ENCODE data around the gene FOXA2. TPM values are rescaled to one million over a fixed set of nuclear protein-coding genes. Genes with fewer than 3 reads are reported as not detected.
"Not testable (repeated sequence)": the region's sequence is repeated elsewhere in the genome, so short reads cannot be mapped to it uniquely, and the experiment has no call there.

The FOXA2 gene
- total RNA-seq, 4 donors from 2014 or later = not detected

DNA sequence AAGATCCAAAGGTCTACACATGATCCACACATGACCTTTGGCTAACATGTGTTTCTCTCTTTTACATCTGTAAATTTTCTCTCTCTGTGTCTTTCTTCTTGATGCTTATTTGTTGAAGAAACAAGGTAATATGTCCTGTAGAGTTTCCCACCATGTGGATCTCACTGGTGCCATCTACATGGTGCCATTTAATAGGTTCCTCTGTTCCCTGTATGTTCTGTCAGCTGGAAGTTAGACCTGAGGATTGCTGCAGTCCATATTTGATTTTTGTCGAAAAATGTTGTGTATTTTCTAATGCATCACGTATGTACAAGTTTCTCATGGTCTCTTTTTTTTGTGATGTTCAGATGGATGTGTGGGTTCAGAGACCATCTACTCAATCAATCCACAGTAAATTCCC is 30.0 kb downstream of the FOXA2 start:
- WGBS = 92% methylated on average over 2 of the region's 2 CpGs
- TF ChIP-seq POLR2A (IDR thresholded peaks at IDR 0.05) = no peak
- no peak for TF ChIP-seq CTCF (IDR thresholded peaks at IDR 0.05)
- TF ChIP-seq POLR2AphosphoS5 (IDR thresholded peaks at IDR 0.05) = no peak
- no peak for TF ChIP-seq EP300 (IDR thresholded peaks at IDR 0.05)
- peaks cover 34% of the 10 kb centered on the region for H3K27me3 ChIP-seq
- no peak overlapping the region for H3K4me3 ChIP-seq
- DNase-seq (ENCODE audit: low spot score in 2 of 2) = no peak
- H3K27ac ChIP-seq = no peak overlapping the region
- H3K36me3 ChIP-seq = no peaks in the 10 kb centered on the region
- H3K4me1 ChIP-seq = no peaks in the 10 kb centered on the region
- no peaks in the 10 kb centered on the region for H3K9me3 ChIP-seq

DNA sequence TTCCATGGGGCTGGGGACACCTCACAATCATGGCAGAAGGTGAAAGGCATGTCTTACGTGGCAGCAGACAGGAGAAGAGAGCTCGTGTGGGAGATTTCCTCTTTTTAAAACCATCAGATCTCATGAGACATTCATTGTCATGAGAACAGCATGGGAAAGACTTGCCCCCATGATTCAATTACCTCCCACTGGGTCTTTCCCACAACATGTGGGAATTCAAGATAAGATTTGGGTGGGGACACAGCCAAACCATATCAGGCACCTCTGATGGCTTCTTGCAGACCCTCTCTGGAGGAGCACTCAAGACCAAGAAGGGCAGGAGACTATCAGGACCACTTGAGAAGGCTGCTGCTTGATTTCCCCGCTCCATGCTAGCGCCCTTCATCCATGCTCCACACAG is 33.9 kb downstream of the FOXA2 start:
- H3K4me3 ChIP-seq; H3K9me3 ChIP-seq; H3K4me1 ChIP-seq; DNase-seq (ENCODE audit: low spot score in 2 of 2); H3K36me3 ChIP-seq; H3K27ac ChIP-seq: not testable (repeated sequence)
- peaks cover 22% of the 10 kb centered on the region for H3K27me3 ChIP-seq
- 80% methylated on average over 4 of the region's 4 CpGs for WGBS

DNA sequence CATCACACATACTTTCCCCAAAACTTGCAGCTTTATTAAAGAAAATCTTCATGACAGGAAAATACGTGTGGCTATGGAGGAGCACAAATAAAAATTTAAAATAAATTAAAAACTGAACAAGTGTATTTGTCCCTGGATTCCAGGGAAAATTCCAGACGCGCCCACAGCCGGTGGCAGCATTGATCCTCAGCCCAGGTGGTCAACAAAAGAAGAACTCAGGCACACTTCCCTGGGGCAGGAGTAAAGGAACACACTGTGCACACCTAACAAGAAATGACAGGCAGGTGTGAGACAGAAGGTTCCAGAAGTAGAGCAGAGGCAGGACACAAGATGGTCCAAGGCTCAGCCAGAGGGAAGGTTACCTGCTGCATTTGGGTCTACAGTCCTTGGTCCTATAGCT is 36.3 kb downstream of the FOXA2 start:
- 47% methylated on average over 4 of the region's 4 CpGs for WGBS
- DNase-seq (ENCODE audit: low spot score in 2 of 2) = no peak
- Histone ChIP-seq H3K4me1 (no peaks in the 10 kb centered on the region), H3K4me3 (no peak overlapping the region), H3K27me3 (peaks cover 22% of the 10 kb centered on the region), H3K36me3 (no peaks in the 10 kb centered on the region), H3K9me3 (no peaks in the 10 kb centered on the region), H3K27ac (no peak overlapping the region)
- TF ChIP-seq POLR2A (IDR thresholded peaks at IDR 0.05) = no peak
- TF ChIP-seq POLR2AphosphoS5 (IDR thresholded peaks at IDR 0.05) = no peak
- TF ChIP-seq CTCF (IDR thresholded peaks at IDR 0.05) = no peak
- TF ChIP-seq EP300 (IDR thresholded peaks at IDR 0.05) = no peak

GRCh38 chr20:22546344-22546743 is 38.0 kb downstream of the FOXA2 start:
- Histone ChIP-seq H3K4me1 (no peaks in the 10 kb centered on the region), H3K27me3 (peaks cover 18% of the 10 kb centered on the region), H3K36me3 (no peaks in the 10 kb centered on the region), H3K9me3 (no peaks in the 10 kb centered on the region), H3K4me3 (no peak overlapping the region), H3K27ac (no peak overlapping the region)
- TF ChIP-seq POLR2A (IDR thresholded peaks at IDR 0.05) (no peak), POLR2AphosphoS5 (IDR thresholded peaks at IDR 0.05) (no peak), EP300 (IDR thresholded peaks at IDR 0.05) (no peak), CTCF (IDR thresholded peaks at IDR 0.05) (no peak)
- no peak for DNase-seq (ENCODE audit: low spot score in 2 of 2)
- WGBS = 70% methylated on average over 3 of the region's 3 CpGs

DNA sequence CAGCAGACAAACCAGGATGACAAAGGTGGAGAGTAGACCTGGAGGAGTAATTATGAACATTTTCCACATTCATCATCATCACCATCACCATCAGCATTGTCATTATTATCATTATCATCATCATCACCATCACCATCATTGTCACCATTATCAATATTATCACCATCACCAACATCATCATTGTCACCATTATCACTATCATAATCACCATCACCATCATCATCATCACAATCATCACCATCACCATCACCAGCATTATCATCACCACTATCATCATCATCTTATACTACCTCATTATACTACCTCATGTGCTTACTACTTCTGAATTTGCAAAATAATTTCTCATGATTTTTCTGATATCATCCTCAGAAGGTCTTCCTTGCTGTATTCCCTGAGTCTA is 39.3 kb downstream of the FOXA2 start:
- TF ChIP-seq POLR2A (IDR thresholded peaks at IDR 0.05) (no peak), CTCF (IDR thresholded peaks at IDR 0.05) (no peak), EP300 (IDR thresholded peaks at IDR 0.05) (no peak), POLR2AphosphoS5 (IDR thresholded peaks at IDR 0.05) (no peak)
- Histone ChIP-seq H3K4me1 (no peaks in the 10 kb centered on the region), H3K9me3 (no peaks in the 10 kb centered on the region), H3K27ac (no peak overlapping the region), H3K36me3 (no peaks in the 10 kb centered on the region), H3K27me3 (peaks cover 22% of the 10 kb centered on the region), H3K4me3 (no peak overlapping the region)
- DNase-seq (ENCODE audit: low spot score in 2 of 2) = no peak

DNA sequence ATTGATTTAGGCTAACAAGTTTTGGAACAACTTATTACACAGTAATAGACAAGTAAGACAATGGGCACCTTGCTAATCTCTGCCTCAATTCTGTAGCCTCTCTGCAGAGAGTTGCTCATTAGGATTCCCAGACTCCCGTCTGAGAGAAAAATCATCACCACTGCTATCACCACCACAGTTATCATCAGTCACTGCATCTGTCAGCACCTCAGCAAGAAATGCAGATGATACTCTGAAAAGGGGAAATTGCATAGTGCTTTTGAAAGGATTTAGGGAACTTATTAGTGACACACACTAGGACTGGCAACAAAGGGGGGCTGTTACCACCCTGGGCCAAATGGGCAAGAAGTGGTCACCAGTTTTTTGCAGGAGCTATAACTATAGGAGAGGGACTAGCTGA is 39.9 kb downstream of the FOXA2 start:
- Histone ChIP-seq H3K36me3 (no peaks in the 10 kb centered on the region), H3K27me3 (peaks cover 22% of the 10 kb centered on the region), H3K27ac (no peak overlapping the region), H3K4me1 (no peaks in the 10 kb centered on the region), H3K9me3 (no peaks in the 10 kb centered on the region), H3K4me3 (no peak overlapping the region)
- DNase-seq (ENCODE audit: low spot score in 2 of 2) = no peak
- TF ChIP-seq CTCF (IDR thresholded peaks at IDR 0.05) (no peak), POLR2AphosphoS5 (IDR thresholded peaks at IDR 0.05) (no peak), EP300 (IDR thresholded peaks at IDR 0.05) (no peak), POLR2A (IDR thresholded peaks at IDR 0.05) (no peak)
- WGBS = 68% methylated on average over 1 of the region's 1 CpG
